Measurements from ENCODE around the gene DGKI.
"Not testable (repeated sequence)": the region's sequence is repeated elsewhere in the genome, so short reads cannot be mapped to it uniquely, and the experiment has no call there.

Gene DGKI

GRCh38 chr7:137734221-137734620 is 112.6 kb downstream of the DGKI start:
- DNase-seq (ENCODE audit: low spot score) = no peak

- no peak for DNase-seq (ENCODE audit: low spot score)
Measured at GRCh38 chr7:137732168-137732567, 114.6 kb downstream of the DGKI start.

- DNase-seq (ENCODE audit: low spot score) = peak; percentile 22
Measured at GRCh38 chr7:137731436-137731835, 115.3 kb downstream of the DGKI start.

GRCh38 chr7:137728426-137728825 is 118.3 kb downstream of the DGKI start:
- DNase-seq (ENCODE audit: low spot score) = no peak

- no peak for DNase-seq (ENCODE audit: low spot score)
Measured at GRCh38 chr7:137727413-137727812, 119.4 kb downstream of the DGKI start.

- DNase-seq (ENCODE audit: low spot score) = no peak
Measured at GRCh38 chr7:137718355-137718754, 128.4 kb downstream of the DGKI start.

GRCh38 chr7:137717811-137718271 is 128.9 kb downstream of the DGKI start:
- no peak for DNase-seq (ENCODE audit: low spot score)

GRCh38 chr7:137717045-137717444 is 129.7 kb downstream of the DGKI start:
- DNase-seq (ENCODE audit: low spot score) = no peak

GRCh38 chr7:137716061-137716460 is 130.7 kb downstream of the DGKI start:
- DNase-seq (ENCODE audit: low spot score) = no peak

GRCh38 chr7:137715533-137715932 is 131.2 kb downstream of the DGKI start:
- DNase-seq (ENCODE audit: low spot score) = peak; percentile 45

- DNase-seq (ENCODE audit: low spot score) = peak; percentile 52
Measured at GRCh38 chr7:137715121-137715520, 131.7 kb downstream of the DGKI start.

- DNase-seq (ENCODE audit: low spot score) = not testable (repeated sequence)
Measured at GRCh38 chr7:137706330-137706729, 140.4 kb downstream of the DGKI start.

GRCh38 chr7:137704723-137705122 is 142.1 kb downstream of the DGKI start:
- no peak for DNase-seq (ENCODE audit: low spot score)

GRCh38 chr7:137703291-137704010 is 143.3 kb downstream of the DGKI start:
- DNase-seq (ENCODE audit: low spot score) = no peak

GRCh38 chr7:137696988-137697387 is 149.8 kb downstream of the DGKI start:
- no peak for DNase-seq (ENCODE audit: low spot score)

GRCh38 chr7:137696376-137696775 is 150.4 kb downstream of the DGKI start:
- peak; percentile 37 for DNase-seq (ENCODE audit: low spot score)

GRCh38 chr7:137695942-137696341 is 150.8 kb downstream of the DGKI start:
- no peak for DNase-seq (ENCODE audit: low spot score)

GRCh38 chr7:137695494-137695893 is 151.3 kb downstream of the DGKI start:
- no peak for DNase-seq (ENCODE audit: low spot score)

GRCh38 chr7:137694405-137694804 is 152.4 kb downstream of the DGKI start:
- DNase-seq (ENCODE audit: low spot score) = no peak

- no peak for DNase-seq (ENCODE audit: low spot score)
Measured at GRCh38 chr7:137692399-137692798, 154.4 kb downstream of the DGKI start.

GRCh38 chr7:137691566-137691965 is 155.2 kb downstream of the DGKI start:
- DNase-seq (ENCODE audit: low spot score) = no peak

GRCh38 chr7:137690635-137691034 is 156.1 kb downstream of the DGKI start:
- no peak for DNase-seq (ENCODE audit: low spot score)

- no peak for DNase-seq (ENCODE audit: low spot score)
Measured at GRCh38 chr7:137689761-137690160, 157.0 kb downstream of the DGKI start.
